Ishikawa (cell line): Measurements from ENCODE around the gene CMTR2.

Source experiments
- CEBPB ChIP-seq: IDR thresholded peaks from 2 replicates; pipeline ENCODE4 v1.6.1; 2012
- CREB1 ChIP-seq: IDR thresholded peaks from 2 replicates; pipeline ENCODE4 v1.6.1; 2012; ENCODE audit warnings: low read depth
- EGR1 ChIP-seq: IDR thresholded peaks from 2 replicates; pipeline ENCODE4 v1.6.1; 2012
- EP300 ChIP-seq: IDR thresholded peaks from 2 replicates; pipeline ENCODE4 v1.6.1; 2012; ENCODE audit warnings: borderline replicate concordance
- FOXM1 ChIP-seq: IDR thresholded peaks from 2 replicates; pipeline ENCODE4 v1.6.1; 2012; ENCODE audit warnings: low read depth, borderline replicate concordance
- NFIC ChIP-seq: IDR thresholded peaks from 2 replicates; pipeline ENCODE4 v1.6.1; 2012
- RAD21 ChIP-seq: IDR thresholded peaks from 2 replicates; pipeline ENCODE4 v1.6.1; 2012; ENCODE audit warnings: low read depth
- TAF1 ChIP-seq: IDR thresholded peaks from 2 replicates; pipeline ENCODE4 v1.6.1; 2012; ENCODE audit warnings: low read depth, mild to moderate bottlenecking
- TCF12 ChIP-seq: IDR thresholded peaks from 2 replicates; pipeline ENCODE4 v1.6.1; 2012; ENCODE audit warnings: low read depth
- TEAD4 ChIP-seq: IDR thresholded peaks from 2 replicates; pipeline ENCODE4 v1.6.1; 2012
- USF1 ChIP-seq: IDR thresholded peaks from 2 replicates; pipeline ENCODE4 v1.6.1; 2012
- ZBTB7A ChIP-seq: IDR thresholded peaks from 2 replicates; pipeline ENCODE4 v1.6.1; 2012; ENCODE audit warnings: low read depth
- TF ChIP-seq, protein P1 (sequence below): IDR thresholded peaks from 2 replicates; pipeline ENCODE4 v1.6.1; 2012; ENCODE audit warnings: low read depth, mild to moderate bottlenecking
- TF ChIP-seq, protein P2 (sequence below): IDR thresholded peaks from 2 replicates; pipeline ENCODE4 v1.6.1; 2012

GRCh38 chr16:71255721-71256120 lies 33.5 kb downstream of the CMTR2 start:
- TF ChIP-seq RAD21 (no peak), EP300 (no peak), EGR1 (no peak), NFIC (no peak), TAF1 (no peak), CEBPB (no peak), FOXM1 (no peak), CREB1 (no peak), TEAD4 (no peak), USF1 (no peak), ZBTB7A (no peak), TCF12 (no peak)
- TF ChIP-seq, protein P1, sequence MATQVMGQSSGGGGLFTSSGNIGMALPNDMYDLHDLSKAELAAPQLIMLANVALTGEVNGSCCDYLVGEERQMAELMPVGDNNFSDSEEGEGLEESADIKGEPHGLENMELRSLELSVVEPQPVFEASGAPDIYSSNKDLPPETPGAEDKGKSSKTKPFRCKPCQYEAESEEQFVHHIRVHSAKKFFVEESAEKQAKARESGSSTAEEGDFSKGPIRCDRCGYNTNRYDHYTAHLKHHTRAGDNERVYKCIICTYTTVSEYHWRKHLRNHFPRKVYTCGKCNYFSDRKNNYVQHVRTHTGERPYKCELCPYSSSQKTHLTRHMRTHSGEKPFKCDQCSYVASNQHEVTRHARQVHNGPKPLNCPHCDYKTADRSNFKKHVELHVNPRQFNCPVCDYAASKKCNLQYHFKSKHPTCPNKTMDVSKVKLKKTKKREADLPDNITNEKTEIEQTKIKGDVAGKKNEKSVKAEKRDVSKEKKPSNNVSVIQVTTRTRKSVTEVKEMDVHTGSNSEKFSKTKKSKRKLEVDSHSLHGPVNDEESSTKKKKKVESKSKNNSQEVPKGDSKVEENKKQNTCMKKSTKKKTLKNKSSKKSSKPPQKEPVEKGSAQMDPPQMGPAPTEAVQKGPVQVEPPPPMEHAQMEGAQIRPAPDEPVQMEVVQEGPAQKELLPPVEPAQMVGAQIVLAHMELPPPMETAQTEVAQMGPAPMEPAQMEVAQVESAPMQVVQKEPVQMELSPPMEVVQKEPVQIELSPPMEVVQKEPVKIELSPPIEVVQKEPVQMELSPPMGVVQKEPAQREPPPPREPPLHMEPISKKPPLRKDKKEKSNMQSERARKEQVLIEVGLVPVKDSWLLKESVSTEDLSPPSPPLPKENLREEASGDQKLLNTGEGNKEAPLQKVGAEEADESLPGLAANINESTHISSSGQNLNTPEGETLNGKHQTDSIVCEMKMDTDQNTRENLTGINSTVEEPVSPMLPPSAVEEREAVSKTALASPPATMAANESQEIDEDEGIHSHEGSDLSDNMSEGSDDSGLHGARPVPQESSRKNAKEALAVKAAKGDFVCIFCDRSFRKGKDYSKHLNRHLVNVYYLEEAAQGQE = no peak
- TF ChIP-seq, protein P2, sequence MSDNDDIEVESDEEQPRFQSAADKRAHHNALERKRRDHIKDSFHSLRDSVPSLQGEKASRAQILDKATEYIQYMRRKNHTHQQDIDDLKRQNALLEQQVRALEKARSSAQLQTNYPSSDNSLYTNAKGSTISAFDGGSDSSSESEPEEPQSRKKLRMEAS = no peak
